Smooth muscle cell (in vitro differentiated cells): Measurements from ENCODE around the gene TFB2M. TPM values are rescaled to one million over a fixed set of nuclear protein-coding genes. Genes with fewer than 3 reads are reported as not detected.

ENCODE experiments used
- DNase-seq: peaks from one replicate; lab custom pipeline; 2025; ENCODE audit not compliant: unreplicated experiment; lab: John Stamatoyannopoulos, UW
- H2AFZ ChIP-seq: fragments of 200-600 bp; sonication (generic); 2 replicates; pipeline ENCODE4 v1.6.0; 2016; ENCODE audit warnings: antibody characterized with exemption, low read depth, mild to moderate bottlenecking
- H3F3A ChIP-seq: fragments of 200-600 bp; sonication (generic); 2 replicates; pipeline ENCODE4 v1.6.0; 2017; ENCODE audit warnings: antibody characterized with exemption, low read depth
- H3K27ac ChIP-seq: fragments of 200-600 bp; sonication (generic); 2 replicates; pipeline ENCODE4 v1.5.1; 2016; ENCODE audit warnings: low read depth, mild to moderate bottlenecking
- H3K27me3 ChIP-seq: fragments of 200-600 bp; sonication (generic); 2 replicates; pipeline ENCODE4 v1.6.1; 2016; ENCODE audit warnings: low read depth, mild to moderate bottlenecking
- H3K36me3 ChIP-seq: fragments of 200-600 bp; sonication (generic); 2 replicates; pipeline ENCODE4 v1.5.1; 2016; ENCODE audit warnings: low read depth
- H3K4me1 ChIP-seq: fragments of 200-600 bp; sonication (generic); 2 replicates; pipeline ENCODE4 v1.5.1; 2016; ENCODE audit warnings: low read depth
- H3K4me2 ChIP-seq: fragments of 200-600 bp; sonication (generic); 2 replicates; pipeline ENCODE4 v1.6.0; 2016; ENCODE audit warnings: mild to moderate bottlenecking
- H3K4me3 ChIP-seq: fragments of 200-600 bp; sonication (generic); 2 replicates; pipeline ENCODE4 v1.5.1; 2016; ENCODE audit warnings: mild to moderate bottlenecking
- H3K79me2 ChIP-seq: fragments of 200-600 bp; sonication (generic); 2 replicates; pipeline ENCODE4 v1.6.0; 2016; ENCODE audit warnings: low read depth, mild to moderate bottlenecking
- H3K9ac ChIP-seq: fragments of 200-600 bp; sonication (generic); 2 replicates; pipeline ENCODE4 v1.6.0; 2016; ENCODE audit warnings: low read depth
- H3K9me3 ChIP-seq: fragments of 200-600 bp; sonication (generic); replicated peaks from 2 replicates; pipeline ENCODE4 v1.5.1; 2016; ENCODE audit warnings: low read depth
- H4K20me1 ChIP-seq: fragments of 200-600 bp; sonication (generic); 2 replicates; pipeline ENCODE4 v1.6.0; 2016; ENCODE audit warnings: low read depth
- WGBS: methylation state at CpG from one replicate; pipeline ENCODE4 v1.1.7; 2016; ENCODE audit warnings: low lambda C conversion rate; 5-methylcytosine and 5-hydroxymethylcytosine counted together
- polyA plus RNA-seq: library from polyadenylated mRNA; unstranded; fragments of >200 nt; fragmentation: Nextera tagmentation; extraction: Ambion mirVana; gene quantifications from 2 replicates; pipeline ENCODE4 v1.2.1, GENCODE V29; 2016
- total RNA-seq: library from RNA; depleted of rRNA; stranded (reverse); fragments of >200 nt; gene quantifications from 2 replicates; pipeline ENCODE4 v1.2.3, GENCODE V29; 2014
- TF ChIP-seq, protein P1 (sequence below): fragments of 200-600 bp; sonication (generic); IDR thresholded peaks from 2 replicates; pipeline ENCODE4 v1.5.1; 2017; ENCODE audit warnings: borderline replicate concordance, mild to moderate bottlenecking, antibody characterized with exemption; ENCODE audit not compliant: insufficient read depth, poor library complexity, severe bottlenecking

TFB2M gene
- total and polyA plus RNA-seq, 2 experiments from 2014 or later = 15.0 to 24.0 TPM

DNA sequence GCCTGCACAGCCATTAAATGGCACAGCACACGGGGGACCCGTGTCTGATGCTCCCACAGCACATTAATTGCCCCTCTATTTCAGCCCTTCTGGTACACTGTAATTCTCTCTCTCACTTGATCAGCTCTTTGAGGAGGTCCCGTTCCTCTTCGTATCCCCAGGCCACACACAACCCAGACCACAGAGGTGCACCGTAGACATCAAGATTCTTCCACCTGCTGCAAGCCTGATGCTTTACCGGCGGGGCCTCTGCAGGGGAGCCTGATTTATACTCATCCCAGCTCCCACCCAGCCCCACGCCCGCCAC lies 59.7 kb downstream of the TFB2M start:
- peak overlapping the region; percentile 99 for H3K4me3 ChIP-seq
- no peak overlapping the region for H3K27ac ChIP-seq
- H3F3A ChIP-seq = no peaks in the 10 kb centered on the region
- peaks cover 4% of the 10 kb centered on the region for H3K4me1 ChIP-seq
- 10% methylated on average over 9 of the region's 9 CpGs for WGBS
- DNase-seq = no peak
- H3K36me3 ChIP-seq = no peaks in the 10 kb centered on the region
- no peaks in the 10 kb centered on the region for H4K20me1 ChIP-seq
- H3K79me2 ChIP-seq = peaks cover 4% of the 10 kb centered on the region
- no peaks in the 10 kb centered on the region for H3K27me3 ChIP-seq
- H3K9me3 ChIP-seq = no peaks in the 10 kb centered on the region
- H3K4me2 ChIP-seq = peak overlapping the region; percentile 95
- H2AFZ ChIP-seq = peak overlapping the region; percentile 99
- peak overlapping the region; percentile 71 for H3K9ac ChIP-seq
- TF ChIP-seq, protein P1, sequence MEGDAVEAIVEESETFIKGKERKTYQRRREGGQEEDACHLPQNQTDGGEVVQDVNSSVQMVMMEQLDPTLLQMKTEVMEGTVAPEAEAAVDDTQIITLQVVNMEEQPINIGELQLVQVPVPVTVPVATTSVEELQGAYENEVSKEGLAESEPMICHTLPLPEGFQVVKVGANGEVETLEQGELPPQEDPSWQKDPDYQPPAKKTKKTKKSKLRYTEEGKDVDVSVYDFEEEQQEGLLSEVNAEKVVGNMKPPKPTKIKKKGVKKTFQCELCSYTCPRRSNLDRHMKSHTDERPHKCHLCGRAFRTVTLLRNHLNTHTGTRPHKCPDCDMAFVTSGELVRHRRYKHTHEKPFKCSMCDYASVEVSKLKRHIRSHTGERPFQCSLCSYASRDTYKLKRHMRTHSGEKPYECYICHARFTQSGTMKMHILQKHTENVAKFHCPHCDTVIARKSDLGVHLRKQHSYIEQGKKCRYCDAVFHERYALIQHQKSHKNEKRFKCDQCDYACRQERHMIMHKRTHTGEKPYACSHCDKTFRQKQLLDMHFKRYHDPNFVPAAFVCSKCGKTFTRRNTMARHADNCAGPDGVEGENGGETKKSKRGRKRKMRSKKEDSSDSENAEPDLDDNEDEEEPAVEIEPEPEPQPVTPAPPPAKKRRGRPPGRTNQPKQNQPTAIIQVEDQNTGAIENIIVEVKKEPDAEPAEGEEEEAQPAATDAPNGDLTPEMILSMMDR = no peak

DNA sequence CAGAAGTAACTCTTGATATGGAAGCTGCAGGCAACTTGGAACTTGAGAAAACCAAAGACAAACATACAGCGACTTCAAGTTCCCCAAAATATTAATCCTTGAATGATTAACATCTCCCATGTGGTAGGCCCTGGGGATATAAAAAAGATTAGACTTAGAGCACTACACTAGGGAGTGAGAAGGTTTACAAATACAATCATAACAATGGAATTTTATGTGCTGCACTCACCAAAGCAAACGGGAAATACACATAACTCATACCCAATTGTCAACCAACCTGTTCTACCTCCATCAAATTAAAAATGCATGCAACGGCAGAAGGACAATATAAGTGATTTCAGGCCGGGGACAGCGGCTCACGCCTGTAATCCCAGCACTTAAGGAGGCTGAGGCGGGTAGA lies 62.7 kb downstream of the TFB2M start:
- 84% methylated on average over 7 of the region's 7 CpGs for WGBS
- Histone ChIP-seq H3K9me3 (no peaks in the 10 kb centered on the region), H3K27ac (no peak overlapping the region), H4K20me1 (no peaks in the 10 kb centered on the region), H3K79me2 (peaks cover 4% of the 10 kb centered on the region), H3F3A (no peaks in the 10 kb centered on the region), H3K9ac (no peak overlapping the region), H3K36me3 (no peaks in the 10 kb centered on the region), H2AFZ (no peak overlapping the region), H3K27me3 (no peaks in the 10 kb centered on the region), H3K4me2 (no peak overlapping the region), H3K4me3 (no peak overlapping the region), H3K4me1 (peaks cover 4% of the 10 kb centered on the region)
- DNase-seq = no peak
- TF ChIP-seq, protein P1 = no peak

DNA sequence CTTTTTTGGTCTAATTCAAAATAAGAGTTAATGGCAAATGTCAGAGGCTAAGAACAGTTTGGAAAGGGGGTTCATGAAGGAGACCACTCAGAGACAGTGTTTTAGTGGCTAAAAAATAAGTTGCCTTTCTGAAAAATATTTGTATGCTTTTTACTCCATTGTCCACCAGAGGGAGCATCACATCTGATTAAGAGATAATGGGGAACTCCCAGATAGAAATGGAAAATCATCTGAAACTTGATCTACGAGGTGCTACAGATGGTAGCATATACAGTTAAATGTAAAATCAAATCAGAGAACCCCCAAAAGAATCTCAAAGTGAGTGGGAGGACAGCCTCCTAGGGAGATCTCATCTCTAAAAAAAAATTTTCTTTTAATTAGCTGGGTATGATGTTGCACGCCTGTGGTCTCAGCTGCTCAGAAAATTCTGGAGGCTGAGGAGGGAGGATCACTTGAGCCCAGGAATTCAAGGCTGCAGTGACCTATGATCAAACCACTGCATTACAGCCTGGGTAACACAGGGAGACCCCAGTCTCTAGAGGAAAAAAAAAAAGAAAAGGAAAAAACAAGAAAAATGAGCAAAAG lies 68.6 kb downstream of the TFB2M start:
- Histone ChIP-seq H3K9me3 (no peaks in the 10 kb centered on the region), H3K4me3 (no peak overlapping the region), H3K9ac (no peak overlapping the region), H3K27me3 (no peaks in the 10 kb centered on the region), H3K79me2 (peaks cover 11% of the 10 kb centered on the region), H4K20me1 (peaks cover 5% of the 10 kb centered on the region), H3K4me2 (no peak overlapping the region), H3K4me1 (peaks cover 1% of the 10 kb centered on the region), H3F3A (no peaks in the 10 kb centered on the region), H3K36me3 (no peaks in the 10 kb centered on the region), H2AFZ (no peak overlapping the region), H3K27ac (no peak overlapping the region)
- TF ChIP-seq, protein P1 = peak; percentile 80
- WGBS = 75% methylated on average over 2 of the region's 2 CpGs
- DNase-seq = no peak

DNA sequence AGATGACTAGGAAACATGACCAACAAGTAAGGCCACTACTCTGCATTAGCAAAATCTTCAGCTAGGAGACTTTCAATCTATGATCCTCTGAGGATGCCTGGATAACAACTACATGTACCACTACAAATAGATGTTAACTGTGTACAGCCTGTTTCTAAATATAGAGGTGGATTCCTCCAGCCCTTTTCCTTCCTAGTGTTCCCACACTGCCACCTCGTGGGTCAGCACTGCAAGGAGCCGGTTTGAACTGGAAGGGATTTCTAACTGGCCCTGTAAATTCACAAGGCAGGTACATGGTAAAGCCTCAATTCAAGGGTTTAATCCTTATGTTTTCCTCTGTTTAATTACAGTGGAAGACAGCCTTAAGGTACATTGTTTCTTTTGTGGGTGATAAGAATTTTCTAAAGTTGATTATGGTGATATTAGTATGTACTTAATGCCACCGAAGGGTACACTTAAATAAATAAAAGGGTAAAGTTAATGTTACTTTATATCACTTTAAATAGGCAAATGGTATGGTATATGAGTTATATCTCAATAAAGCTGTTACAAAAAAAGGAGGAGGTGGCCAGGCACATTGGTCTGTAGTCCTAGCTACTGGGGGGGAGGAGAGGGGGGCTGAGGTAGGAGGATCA lies 73.3 kb downstream of the TFB2M start:
- Histone ChIP-seq H3F3A (no peaks in the 10 kb centered on the region), H3K9me3 (no peaks in the 10 kb centered on the region), H3K36me3 (no peaks in the 10 kb centered on the region), H3K79me2 (peaks cover 24% of the 10 kb centered on the region), H3K27ac (peak overlapping the region; percentile 33), H3K27me3 (no peaks in the 10 kb centered on the region), H3K4me3 (no peak overlapping the region), H3K4me1 (peaks cover 6% of the 10 kb centered on the region), H3K9ac (no peak overlapping the region), H4K20me1 (peaks cover 3% of the 10 kb centered on the region), H3K4me2 (peak overlapping the region; percentile 52), H2AFZ (no peak overlapping the region)
- TF ChIP-seq, protein P1 = peak; percentile 84
- no peak for DNase-seq
- 36% methylated on average over 3 of the region's 3 CpGs for WGBS
